Suprapubic skin (tissue), 4 donors: ENCODE measurements around the gene LRRC7. TPM values are rescaled to one million over a fixed set of nuclear protein-coding genes. Genes with fewer than 3 reads are reported as not detected.

Experiments used
- DNase-seq, 2 donors: peaks; one replicate each; pipeline ENCODE4 v3.0.0-alpha.2; 2019; ENCODE audit warnings: low spot score in 2 of 2
- H3K27ac ChIP-seq: fragments of 200-600 bp; sonication (generic); one replicate; pipeline ENCODE4 v1.5.1; 2019
- H3K27me3 ChIP-seq: fragments of 200-600 bp; sonication (generic); one replicate; pipeline ENCODE4 v1.5.1; 2019
- H3K36me3 ChIP-seq: fragments of 200-600 bp; sonication (generic); one replicate; pipeline ENCODE4 v1.5.1; 2019
- H3K4me1 ChIP-seq: fragments of 200-600 bp; sonication (generic); one replicate; pipeline ENCODE4 v1.5.1; 2019
- H3K4me3 ChIP-seq: fragments of 200-600 bp; sonication (generic); one replicate; pipeline ENCODE4 v1.5.1; 2019; ENCODE audit warnings: mild to moderate bottlenecking
- H3K9me3 ChIP-seq: fragments of 200-600 bp; sonication (generic); one replicate; pipeline ENCODE4 v1.5.1; 2019
- CTCF ChIP-seq, 2 donors: fragments of 200-600 bp in 1 of 2; fragments of 450-650 bp in 1 of 2; sonication (generic) in 1 of 2; IDR thresholded peaks; one replicate each; pipeline ENCODE4 v1.5.1; 2016 to 2019; ENCODE audit warnings: antibody characterized with exemption in 2 of 2, mild to moderate bottlenecking in 1 of 2, moderate library complexity in 1 of 2
- EP300 ChIP-seq: sonication (generic); formaldehyde crosslinking; IDR thresholded peaks from one replicate; pipeline ENCODE4 v1.6.1; 2017; ENCODE audit warnings: antibody characterized with exemption
- POLR2A ChIP-seq, 2 donors: fragments of 450-650 bp; IDR thresholded peaks; one replicate each; pipeline ENCODE4 v1.6.1; 2017; ENCODE audit warnings: antibody characterized with exemption in 2 of 2, mild to moderate bottlenecking in 2 of 2, moderate library complexity in 2 of 2
- POLR2AphosphoS5 ChIP-seq, 3 donors: sonication (generic); formaldehyde crosslinking; IDR thresholded peaks; one replicate each; pipeline ENCODE4 v1.6.1; 2017; ENCODE audit warnings: antibody characterized with exemption in 3 of 3
- WGBS: methylation state at CpG from one replicate; pipeline ENCODE4 v1.1.5; 2018; 5-methylcytosine and 5-hydroxymethylcytosine counted together
- total RNA-seq, 4 donors: library from RNA; depleted of rRNA; stranded (reverse); fragments of >200 nt; gene quantifications; one replicate each; pipeline ENCODE4 v1.1.0, GENCODE V29; 2016

LRRC7 gene
- total RNA-seq, 4 donors from 2014 or later: 0.24 to 0.98 (median 0.47) TPM

GRCh38 chr1:69686367-69686984, 118.8 kb downstream of the LRRC7 start:
- Histone ChIP-seq H3K4me1 (no peaks in the 10 kb centered on the region), H3K36me3 (no peaks in the 10 kb centered on the region), H3K9me3 (no peaks in the 10 kb centered on the region), H3K27me3 (no peaks in the 10 kb centered on the region), H3K4me3 (no peak overlapping the region), H3K27ac (no peak overlapping the region)
- 91% methylated on average over 1 of the region's 1 CpG for WGBS
- TF ChIP-seq POLR2AphosphoS5 (IDR thresholded peaks at IDR 0.05) (no peak), CTCF (IDR thresholded peaks at IDR 0.05) (no peak), EP300 (no peak), POLR2A (IDR thresholded peaks at IDR 0.05) (no peak)
- no peak for DNase-seq

- H3K27ac ChIP-seq: no peak overlapping the region
- no peak for DNase-seq
- H3K36me3 ChIP-seq: no peaks in the 10 kb centered on the region
- H3K4me3 ChIP-seq: no peak overlapping the region
- no peak for TF ChIP-seq CTCF (IDR thresholded peaks at IDR 0.05)
- TF ChIP-seq EP300: no peak
- no peak for TF ChIP-seq POLR2A (IDR thresholded peaks at IDR 0.05)
- no peak for TF ChIP-seq POLR2AphosphoS5 (IDR thresholded peaks at IDR 0.05)
- 52% methylated on average over 2 of the region's 2 CpGs for WGBS
- H3K9me3 ChIP-seq: no peaks in the 10 kb centered on the region
- H3K4me1 ChIP-seq: no peaks in the 10 kb centered on the region
- H3K27me3 ChIP-seq: no peaks in the 10 kb centered on the region
These were observed 120.5 kb downstream of the LRRC7 start for GRCh38 chr1:69688193-69688592.

GRCh38 chr1:69691179-69691578, 123.5 kb downstream of the LRRC7 start:
- Histone ChIP-seq H3K27ac (no peak overlapping the region), H3K9me3 (no peaks in the 10 kb centered on the region), H3K27me3 (no peaks in the 10 kb centered on the region), H3K36me3 (no peaks in the 10 kb centered on the region), H3K4me3 (no peak overlapping the region), H3K4me1 (no peaks in the 10 kb centered on the region)
- 31% methylated on average over 3 of the region's 3 CpGs for WGBS
- TF ChIP-seq CTCF (IDR thresholded peaks at IDR 0.05): no peak
- no peak for TF ChIP-seq EP300
- no peak for TF ChIP-seq POLR2A (IDR thresholded peaks at IDR 0.05)
- TF ChIP-seq POLR2AphosphoS5 (IDR thresholded peaks at IDR 0.05): no peak
- no peak for DNase-seq

- TF ChIP-seq CTCF (IDR thresholded peaks at IDR 0.05) (no peak), POLR2A (IDR thresholded peaks at IDR 0.05) (no peak), EP300 (no peak), POLR2AphosphoS5 (IDR thresholded peaks at IDR 0.05) (no peak)
- Histone ChIP-seq H3K4me3 (no peak overlapping the region), H3K4me1 (no peaks in the 10 kb centered on the region), H3K27ac (no peak overlapping the region), H3K27me3 (no peaks in the 10 kb centered on the region), H3K36me3 (no peaks in the 10 kb centered on the region), H3K9me3 (no peaks in the 10 kb centered on the region)
- DNase-seq: no peak
These were observed 126.4 kb downstream of the LRRC7 start for GRCh38 chr1:69693921-69694675.

- 97% methylated on average over 2 of the region's 2 CpGs for WGBS
- Histone ChIP-seq H3K27me3 (no peaks in the 10 kb centered on the region), H3K9me3 (peaks cover 3% of the 10 kb centered on the region), H3K36me3 (no peaks in the 10 kb centered on the region), H3K27ac (no peak overlapping the region), H3K4me3 (no peak overlapping the region), H3K4me1 (no peaks in the 10 kb centered on the region)
- DNase-seq: no peak
- TF ChIP-seq POLR2A (IDR thresholded peaks at IDR 0.05) (no peak), POLR2AphosphoS5 (IDR thresholded peaks at IDR 0.05) (no peak), CTCF (IDR thresholded peaks at IDR 0.05) (no peak), EP300 (no peak)
These were observed 129.6 kb downstream of the LRRC7 start for GRCh38 chr1:69697340-69697739.
